Bronchial epithelial cell (primary cell): Measurements from ENCODE around the gene NR4A2. TPM values are rescaled to one million over a fixed set of nuclear protein-coding genes. Genes with fewer than 3 reads are reported as not detected.
A peak's percentile ranks its signal among the peaks of the same experiment; 100 is the strongest.

Experiments
- DNase-seq: peaks from one replicate; pipeline ENCODE4 v3.0.0-alpha.2; 2010; ENCODE audit warnings: low read depth
- FAIRE-seq: peaks from 2 replicates; lab custom pipeline; 2011; peaks lifted over from hg19 to GRCh38; lab: Jason Lieb, UNC
- H3K27me3 ChIP-seq: 2 replicates; pipeline ENCODE4 v1.5.1; 2011; ENCODE audit warnings: low read length; ENCODE audit not compliant: control insufficient read depth, insufficient read depth
- H3K36me3 ChIP-seq: 2 replicates; pipeline ENCODE4 v1.5.1; 2011; ENCODE audit warnings: low read length; ENCODE audit not compliant: control insufficient read depth, insufficient read depth
- H3K4me3 ChIP-seq: 2 replicates; pipeline ENCODE4 v1.5.1; 2011; ENCODE audit warnings: mild to moderate bottlenecking, low read depth, low read length, control low read depth
- CTCF ChIP-seq: IDR thresholded peaks from 2 replicates; pipeline ENCODE4 v1.5.1; 2011; ENCODE audit warnings: mild to moderate bottlenecking, moderate library complexity, low read length, control low read depth, inconsistent platforms; ENCODE audit not compliant: insufficient read depth, severe bottlenecking
- total RNA-seq: library from RNA; depleted of rRNA; stranded (reverse); fragments of >200 nt; gene quantifications from 2 replicates; pipeline ENCODE4 v1.2.1, GENCODE V29; 2014

Gene NR4A2
- total RNA-seq, 1 donor from 2014 or later: under 0.01 TPM

GRCh38 chr2:156321243-156321904 is 11.1 kb downstream of the NR4A2 start:
- DNase-seq (no peak), FAIRE-seq (no peak)
- no peak for TF ChIP-seq CTCF
- peaks cover 2% of the 10 kb centered on the region for H3K27me3 ChIP-seq
- H3K36me3 ChIP-seq: no peaks in the 10 kb centered on the region
- H3K4me3 ChIP-seq: peak overlapping the region; percentile 40

- peak; percentile 3 for TF ChIP-seq CTCF
- H3K4me3 ChIP-seq: peak overlapping the region; percentile 40
- peaks cover 2% of the 10 kb centered on the region for H3K27me3 ChIP-seq
- FAIRE-seq (no peak), DNase-seq (peak; percentile 35)
- H3K36me3 ChIP-seq: no peaks in the 10 kb centered on the region
These were observed 11.9 kb downstream of the NR4A2 start for GRCh38 chr2:156320486-156321098.

GRCh38 chr2:156319811-156320485 is 12.6 kb downstream of the NR4A2 start:
- Histone ChIP-seq H3K4me3 (peak overlapping the region; percentile 40), H3K36me3 (no peaks in the 10 kb centered on the region), H3K27me3 (peaks cover 2% of the 10 kb centered on the region)
- TF ChIP-seq CTCF: peak; percentile 18
- DNase-seq (no peak), FAIRE-seq (no peak)

- no peaks in the 10 kb centered on the region for H3K36me3 ChIP-seq
- H3K4me3 ChIP-seq: no peak overlapping the region
- DNase-seq: no peak
- no peak for TF ChIP-seq CTCF
- no peak for FAIRE-seq
- peaks cover 2% of the 10 kb centered on the region for H3K27me3 ChIP-seq
These were observed 14.9 kb downstream of the NR4A2 start for GRCh38 chr2:156317631-156318030.

GRCh38 chr2:156311976-156312375 is 20.5 kb downstream of the NR4A2 start:
- H3K4me3 ChIP-seq: no peak overlapping the region
- no peaks in the 10 kb centered on the region for H3K27me3 ChIP-seq
- DNase-seq (no peak), FAIRE-seq (no peak)
- H3K36me3 ChIP-seq: no peaks in the 10 kb centered on the region
- no peak for TF ChIP-seq CTCF
